Uterus (tissue), 2 donors: ENCODE measurements around the gene SENP6.

Experiments used
- CTCF ChIP-seq, 4 experiments: fragments of 200-600 bp in 2 of 4; fragments of 450-650 bp in 2 of 4; sonication (generic) in 2 of 4; IDR thresholded peaks; one replicate each; pipeline ENCODE4 v1.5.1; 2016 to 2019; ENCODE audit warnings: antibody characterized with exemption in 4 of 4, mild to moderate bottlenecking in 2 of 4, moderate library complexity in 1 of 4
- POLR2A ChIP-seq, 2 donors: fragments of 450-650 bp; IDR thresholded peaks; one replicate each; pipeline ENCODE4 v1.6.1; 2016; ENCODE audit warnings: antibody characterized with exemption in 2 of 2, mild to moderate bottlenecking in 1 of 2, moderate library complexity in 1 of 2

- no peak for TF ChIP-seq CTCF (IDR thresholded peaks at IDR 0.05)
- no peak for TF ChIP-seq POLR2A (IDR thresholded peaks at IDR 0.05)
These were observed 142.3 kb downstream of the SENP6 start for GRCh38 chr6:75743971-75744370.
